CD8-positive, alpha-beta memory T cell (primary cell): ENCODE results near the gene MFGE8. TPM values are rescaled to one million over a fixed set of nuclear protein-coding genes. Genes with fewer than 3 reads are reported as not detected.

Experiments
- CTCF ChIA-PET: fragments of 350-600 bp; sonication (Branson Sonifier 250); formaldehyde crosslinking; loops from one replicate; lab custom pipeline; 2021; ENCODE audit warnings: antibody characterized with exemption; lab: Charles Lee
- POLR2A ChIA-PET: fragments of 350-600 bp; sonication (Branson Sonifier 250); formaldehyde crosslinking; loops from one replicate; lab custom pipeline; 2021; ENCODE audit warnings: antibody characterized with exemption; lab: Charles Lee
- DNase-seq, 5 donors: peaks; one replicate each; pipeline versions ENCODE4 v3.0.0 to v3.0.0-alpha.2; 2020 to 2022; ENCODE audit warnings: mixed read lengths in 1 of 5
- H3K27ac ChIP-seq: one replicate; pipeline ENCODE4 v1.7.0; 2013; ENCODE audit warnings: low read depth, mild to moderate bottlenecking, low read length, moderate library complexity
- H3K27me3 ChIP-seq: 2 replicates; pipeline ENCODE4 v1.7.0; 2013; ENCODE audit warnings: low read length, mild to moderate bottlenecking; ENCODE audit not compliant: insufficient read depth, poor library complexity, severe bottlenecking
- H3K36me3 ChIP-seq: 2 replicates; pipeline ENCODE4 v1.7.0; 2013; ENCODE audit warnings: mild to moderate bottlenecking, low read length, moderate library complexity; ENCODE audit not compliant: insufficient read depth
- H3K4me1 ChIP-seq: 2 replicates; pipeline ENCODE4 v1.7.0; 2013; ENCODE audit warnings: mild to moderate bottlenecking, low read length, moderate library complexity; ENCODE audit not compliant: insufficient read depth
- H3K4me3 ChIP-seq: 2 replicates; pipeline ENCODE4 v1.7.0; 2013; ENCODE audit warnings: mild to moderate bottlenecking, low read length
- H3K9me3 ChIP-seq: 2 replicates; pipeline ENCODE4 v1.7.0; 2013; ENCODE audit warnings: mild to moderate bottlenecking, low read length
- H3K27ac Mint-ChIP-seq, 8 donors: one replicate each; pipeline ENCODE4 v1.8.0; 2020 to 2021; ENCODE audit warnings: mixed read lengths in 8 of 8, mild to moderate bottlenecking in 6 of 8, inconsistent platforms in 3 of 8, moderate library complexity in 3 of 8
- H3K27me3 Mint-ChIP-seq, 2 donors: one replicate each; pipeline ENCODE4 v1.8.0; 2020 to 2021; ENCODE audit warnings: mixed read lengths in 2 of 2, mild to moderate bottlenecking in 1 of 2, moderate library complexity in 1 of 2
- H3K36me3 Mint-ChIP-seq, 3 donors: one replicate each; pipeline ENCODE4 v1.8.0; 2020 to 2021; ENCODE audit warnings: mixed read lengths in 3 of 3, inconsistent platforms in 1 of 3, mild to moderate bottlenecking in 1 of 3
- H3K4me1 Mint-ChIP-seq, 3 donors: one replicate each; pipeline ENCODE4 v1.8.0; 2020 to 2021; ENCODE audit warnings: mixed read lengths in 3 of 3, inconsistent platforms in 1 of 3, mild to moderate bottlenecking in 1 of 3
- H3K4me3 Mint-ChIP-seq, 7 donors: one replicate each; pipeline ENCODE4 v1.8.0; 2020 to 2021; ENCODE audit warnings: mixed read lengths in 7 of 7, mild to moderate bottlenecking in 6 of 7, moderate library complexity in 4 of 7, inconsistent platforms in 2 of 7
- H3K9me3 Mint-ChIP-seq, 5 donors: one replicate each; pipeline ENCODE4 v1.8.0; 2020 to 2022; ENCODE audit warnings: mixed read lengths in 5 of 5, mild to moderate bottlenecking in 3 of 5, moderate library complexity in 2 of 5, inconsistent platforms in 1 of 5
- polyA plus RNA-seq: library from polyadenylated mRNA; unstranded; fragments of 300-500 nt; fragmentation: Illumina TruSeq; gene quantifications from one replicate; pipeline ENCODE4 v1.2.3, GENCODE V29; 2021
- total RNA-seq, 2 experiments: library from RNA; stranded (reverse); gene quantifications; one replicate each; pipeline ENCODE4 v1.2.3, GENCODE V29; 2021

MFGE8 gene, protein sequence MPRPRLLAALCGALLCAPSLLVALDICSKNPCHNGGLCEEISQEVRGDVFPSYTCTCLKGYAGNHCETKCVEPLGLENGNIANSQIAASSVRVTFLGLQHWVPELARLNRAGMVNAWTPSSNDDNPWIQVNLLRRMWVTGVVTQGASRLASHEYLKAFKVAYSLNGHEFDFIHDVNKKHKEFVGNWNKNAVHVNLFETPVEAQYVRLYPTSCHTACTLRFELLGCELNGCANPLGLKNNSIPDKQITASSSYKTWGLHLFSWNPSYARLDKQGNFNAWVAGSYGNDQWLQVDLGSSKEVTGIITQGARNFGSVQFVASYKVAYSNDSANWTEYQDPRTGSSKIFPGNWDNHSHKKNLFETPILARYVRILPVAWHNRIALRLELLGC
- total RNA-seq (10 to 100 TPM; 23.0 to 27.1 TPM), polyA plus RNA-seq (9.6 TPM)

DNA sequence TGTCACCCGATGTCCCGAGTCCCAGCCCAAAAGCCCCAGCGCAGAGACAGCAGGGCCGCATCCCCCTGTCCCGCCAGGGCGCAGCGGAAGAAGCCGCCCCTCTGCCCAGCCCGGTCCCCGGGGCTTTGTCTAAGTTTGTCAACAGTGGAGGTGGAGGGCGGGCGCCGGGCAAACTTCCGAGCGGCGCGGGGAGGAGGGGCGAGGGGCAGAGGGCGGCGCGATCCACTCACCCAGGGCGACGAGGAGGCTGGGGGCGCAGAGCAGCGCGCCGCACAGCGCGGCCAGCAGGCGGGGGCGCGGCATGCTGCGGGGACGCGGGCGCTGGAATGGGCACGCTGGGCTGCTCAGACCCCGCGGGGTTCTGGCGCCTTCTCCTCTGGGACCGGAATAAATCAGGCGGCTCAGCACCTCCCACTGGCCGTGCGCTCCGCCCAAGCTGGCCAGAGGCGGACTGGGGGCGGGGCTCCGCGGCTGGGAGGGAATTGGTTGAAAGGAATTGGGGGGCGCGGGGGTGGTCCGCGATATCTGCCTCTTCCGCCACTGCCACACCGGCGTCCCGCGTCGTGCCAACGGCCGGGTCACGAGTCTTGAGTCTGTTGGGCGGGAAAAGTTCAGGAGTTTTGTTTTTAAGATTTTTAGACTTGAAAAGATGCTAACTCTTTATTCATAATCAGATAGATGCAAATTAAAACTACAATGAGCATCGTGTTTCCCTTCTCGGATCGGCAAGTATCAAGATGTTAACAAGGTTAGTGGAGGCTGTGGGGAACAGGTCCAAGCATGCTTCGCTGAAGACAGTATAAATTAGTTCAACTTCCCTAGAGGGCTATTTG, at the start of gene MFGE8:
Gene MFGE8, minus strand, starts transcription at position 363 of the 833 bp plus-strand sequence. Its CDS starts 60 bp downstream, at position 303.
- Histone ChIP-seq H3K9me3 (no peaks in the 10 kb centered on the region), H3K4me3 (peak within 1 kb of the TSS; percentile 52), H3K27me3 (no peaks in the 10 kb centered on the region), H3K4me1 (peaks cover 11% of the 10 kb centered on the region), H3K27ac (peak within 1 kb of the TSS; percentile 36), H3K36me3 (no peaks in the 10 kb centered on the region)
- Mint-ChIP-seq H3K27me3 (peaks cover 3 to 16% of the 10 kb centered on the region in 2 donors), H3K36me3 (peaks cover 0 to 16% (median 2%) of the 10 kb centered on the region in 3 donors), H3K4me3 (peak within 1 kb of the TSS; percentile 87 to 99 (median 96)), H3K27ac (peak within 1 kb of the TSS; percentile 53 to 95 (median 84)), H3K9me3 (peaks cover 0 to 2% (median 0%) of the 10 kb centered on the region in 5 donors), H3K4me1 (peaks cover 23 to 41% (median 27%) of the 10 kb centered on the region in 3 donors)
- DNase-seq: peak; percentile 50 to 80 (median 64)
- CTCF ChIA-PET: interaction anchor here (5.1 kb wide), 1 partner anchor 9 kb away, joined by 27 read pairs; no protein-coding TSS in a partner anchor
- POLR2A ChIA-PET: no interaction called here

DNA sequence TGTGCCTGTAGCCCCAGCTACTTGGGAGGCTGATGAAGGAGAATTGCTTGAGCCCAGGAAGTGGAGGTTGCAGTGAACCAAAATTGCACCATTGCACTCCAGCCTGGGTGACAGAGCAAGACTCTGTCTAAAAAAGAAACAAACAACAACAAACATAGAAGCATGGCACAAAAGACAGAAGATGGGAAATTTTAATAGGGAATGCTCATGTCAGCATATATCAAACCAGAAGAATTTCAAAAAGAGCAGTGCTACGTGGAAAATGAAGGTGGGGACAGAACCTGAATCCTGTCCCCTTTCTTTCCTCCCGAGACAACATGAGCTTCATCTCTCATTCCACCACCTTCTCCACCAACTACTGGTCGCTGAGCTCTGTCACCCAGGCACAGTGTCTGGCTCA, 46.3 kb upstream of the MFGE8 start:
- peaks cover 5 to 11% (median 7%) of the 10 kb centered on the region in 5 donors for H3K9me3 Mint-ChIP-seq
- no peak overlapping the region for H3K4me3 ChIP-seq
- no peaks in the 10 kb centered on the region for H3K9me3 ChIP-seq
- CTCF ChIA-PET: interaction anchor here (2.0 kb wide), 1 partner anchor 55 kb away, joined by 10 read pairs; no protein-coding TSS in a partner anchor
- no peak for DNase-seq
- H3K4me1 Mint-ChIP-seq: no peaks in the 10 kb centered on the region
- H3K36me3 ChIP-seq: no peaks in the 10 kb centered on the region
- H3K27ac Mint-ChIP-seq: no peak overlapping the region
- no peaks in the 10 kb centered on the region for H3K4me1 ChIP-seq
- POLR2A ChIA-PET: no interaction called here
- no peaks in the 10 kb centered on the region for H3K27me3 ChIP-seq
- H3K27me3 Mint-ChIP-seq: peaks cover 0 to 2% of the 10 kb centered on the region in 2 donors
- peaks cover 0 to 4% (median 0%) of the 10 kb centered on the region in 3 donors for H3K36me3 Mint-ChIP-seq
- H3K27ac ChIP-seq: no peak overlapping the region
- no peak overlapping the region for H3K4me3 Mint-ChIP-seq

DNA sequence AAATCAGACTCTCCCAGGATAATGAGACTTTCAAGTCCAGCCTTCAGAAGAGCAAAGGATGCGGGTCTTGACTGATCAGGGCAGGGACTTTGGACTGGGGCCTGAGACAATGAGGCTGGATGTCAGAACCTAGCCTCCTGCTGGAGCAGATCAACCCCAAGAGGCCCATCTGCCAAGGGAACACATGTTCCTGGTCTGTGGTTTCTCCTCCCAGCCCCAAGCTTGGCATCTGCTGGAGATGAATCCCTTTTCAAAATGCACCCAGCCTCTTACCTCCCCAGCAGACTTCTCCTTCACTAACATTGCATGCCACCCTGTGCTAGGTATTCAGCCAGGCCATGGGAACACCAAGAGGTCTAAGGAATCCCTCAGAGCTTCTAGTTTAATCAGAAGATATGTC, 43.7 kb upstream of the MFGE8 start:
- Histone ChIP-seq H3K9me3 (no peaks in the 10 kb centered on the region), H3K4me3 (no peak overlapping the region), H3K4me1 (no peaks in the 10 kb centered on the region), H3K27me3 (no peaks in the 10 kb centered on the region), H3K36me3 (no peaks in the 10 kb centered on the region), H3K27ac (no peak overlapping the region)
- no peaks in the 10 kb centered on the region for H3K4me1 Mint-ChIP-seq
- DNase-seq: no peak
- no peak overlapping the region for H3K4me3 Mint-ChIP-seq
- no peaks in the 10 kb centered on the region for H3K36me3 Mint-ChIP-seq
- peaks cover 0 to 7% of the 10 kb centered on the region in 2 donors for H3K27me3 Mint-ChIP-seq
- peak overlapping the region in 1 of 8 donors; percentile 10 for H3K27ac Mint-ChIP-seq
- ChIA-PET POLR2A (no interaction called here), CTCF (no interaction called here)
- no peaks in the 10 kb centered on the region for H3K9me3 Mint-ChIP-seq

DNA sequence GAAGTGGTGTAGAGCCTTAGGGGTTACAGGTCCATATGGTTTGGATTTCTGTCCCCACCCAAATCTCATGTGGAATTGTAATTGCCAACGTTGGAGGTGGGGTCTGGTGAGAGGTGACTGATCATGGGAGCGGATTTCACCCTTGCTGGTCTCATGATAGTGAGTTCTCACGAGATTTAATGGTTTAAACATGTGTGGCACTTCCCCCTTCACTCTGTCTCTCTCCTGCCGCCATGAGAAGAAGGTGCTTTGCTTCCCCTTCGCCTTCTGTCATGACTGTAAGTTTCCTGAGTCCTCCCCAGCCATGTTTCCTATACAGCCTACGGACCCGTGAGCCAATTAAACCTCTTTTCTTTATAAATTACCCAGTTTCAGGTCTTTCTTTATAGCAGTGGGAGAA, 43.1 kb upstream of the MFGE8 start:
- H3K4me1 ChIP-seq: no peaks in the 10 kb centered on the region
- Mint-ChIP-seq H3K27me3 (peaks cover 0 to 7% of the 10 kb centered on the region in 2 donors), H3K4me3 (no peak overlapping the region), H3K9me3 (peaks cover 0 to 2% (median 0%) of the 10 kb centered on the region in 5 donors), H3K4me1 (no peaks in the 10 kb centered on the region), H3K27ac (no peak overlapping the region), H3K36me3 (peaks cover 0 to 3% (median 0%) of the 10 kb centered on the region in 3 donors)
- H3K27ac ChIP-seq: no peak overlapping the region
- no peaks in the 10 kb centered on the region for H3K9me3 ChIP-seq
- H3K36me3 ChIP-seq: no peaks in the 10 kb centered on the region
- no peak overlapping the region for H3K4me3 ChIP-seq
- ChIA-PET CTCF (no interaction called here), POLR2A (no interaction called here)
- no peaks in the 10 kb centered on the region for H3K27me3 ChIP-seq
- DNase-seq: no peak

DNA sequence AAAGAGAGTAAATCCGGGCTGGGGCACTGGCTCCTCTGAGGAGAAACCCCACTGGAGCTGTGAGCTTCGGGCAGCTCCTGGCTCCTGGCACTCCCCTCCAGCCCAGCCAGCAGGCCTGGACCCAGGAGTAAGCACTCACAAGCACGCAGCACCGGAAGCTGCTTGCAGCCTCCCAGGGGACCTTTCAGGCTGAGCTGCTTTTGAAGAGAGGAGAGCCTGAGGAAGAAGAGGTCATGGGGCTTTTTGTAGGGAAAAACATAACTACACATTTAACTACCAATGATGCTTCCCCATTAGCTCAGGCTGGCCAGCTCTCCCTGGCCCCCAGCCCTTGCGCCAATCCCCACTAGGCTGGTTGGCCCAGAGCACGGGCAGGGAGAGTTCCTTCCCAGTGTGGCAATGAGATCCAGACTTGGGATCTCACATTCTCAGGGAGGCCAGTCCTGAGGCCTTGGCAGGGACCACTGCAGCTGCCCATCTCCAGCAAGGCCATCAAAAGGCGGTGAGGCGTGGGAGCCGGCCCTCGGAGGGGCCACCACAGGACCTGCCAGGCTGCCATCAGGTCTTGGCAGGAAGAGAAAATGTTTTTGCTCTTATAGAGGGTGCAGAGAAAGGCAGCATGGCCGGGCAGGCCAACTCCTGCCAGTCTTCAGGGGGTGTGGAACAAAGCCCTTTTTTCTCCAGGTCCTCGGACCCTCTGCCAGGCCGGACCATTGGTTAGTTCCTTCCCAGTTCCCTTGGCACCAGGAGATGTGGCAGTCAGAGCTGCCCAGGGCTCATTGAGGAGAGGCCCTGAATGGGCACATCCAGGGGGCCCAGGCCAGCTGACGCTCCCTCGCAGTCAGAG, 41.5 kb upstream of the MFGE8 start:
- Mint-ChIP-seq H3K27me3 (peaks cover under 1 to 7% of the 10 kb centered on the region in 2 donors), H3K4me3 (no peak overlapping the region), H3K27ac (no peak overlapping the region), H3K9me3 (peaks cover 0 to 2% (median 0%) of the 10 kb centered on the region in 5 donors), H3K36me3 (peaks cover 0 to 3% (median 0%) of the 10 kb centered on the region in 3 donors), H3K4me1 (no peaks in the 10 kb centered on the region)
- Histone ChIP-seq H3K4me1 (no peaks in the 10 kb centered on the region), H3K4me3 (no peak overlapping the region), H3K9me3 (no peaks in the 10 kb centered on the region), H3K36me3 (no peaks in the 10 kb centered on the region), H3K27ac (no peak overlapping the region), H3K27me3 (no peaks in the 10 kb centered on the region)
- DNase-seq: no peak
- ChIA-PET CTCF (no interaction called here), POLR2A (no interaction called here)

DNA sequence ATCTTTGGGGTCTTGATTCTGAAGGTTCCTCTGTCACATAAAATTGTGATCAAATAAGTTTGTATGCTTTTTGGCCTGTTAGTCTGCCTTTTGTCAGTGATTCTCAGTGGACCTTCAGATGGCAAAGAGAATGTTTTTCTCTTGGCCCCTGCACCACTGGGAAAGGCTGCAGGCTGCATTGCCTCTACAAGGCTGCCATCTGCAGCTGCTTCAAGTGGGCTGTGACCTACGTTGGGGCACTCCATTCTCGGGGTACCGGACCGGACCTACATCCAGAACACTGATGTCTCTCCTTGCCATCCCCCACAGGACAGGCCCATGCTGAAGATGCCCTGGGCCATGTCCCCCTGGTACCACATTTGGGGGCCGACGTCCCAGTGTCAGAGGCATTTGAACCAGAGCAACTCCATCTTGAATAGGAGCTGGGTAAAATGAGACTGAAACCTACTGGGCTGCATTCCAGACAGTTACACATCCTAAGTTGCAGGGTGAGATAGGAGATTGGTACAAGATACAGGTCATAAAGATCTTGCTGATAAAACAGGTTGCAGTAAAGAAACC, 37.5 kb upstream of the MFGE8 start:
- ChIA-PET POLR2A (no interaction called here), CTCF (no interaction called here)
- H3K9me3 Mint-ChIP-seq: peaks cover 0 to 2% (median 0%) of the 10 kb centered on the region in 5 donors
- H3K4me1 Mint-ChIP-seq: no peaks in the 10 kb centered on the region
- H3K36me3 Mint-ChIP-seq: peaks cover 0 to 3% (median 0%) of the 10 kb centered on the region in 3 donors
- H3K27ac ChIP-seq: no peak overlapping the region
- no peak for DNase-seq
- H3K9me3 ChIP-seq: no peaks in the 10 kb centered on the region
- no peaks in the 10 kb centered on the region for H3K4me1 ChIP-seq
- no peaks in the 10 kb centered on the region for H3K27me3 ChIP-seq
- no peaks in the 10 kb centered on the region for H3K36me3 ChIP-seq
- H3K4me3 Mint-ChIP-seq: no peak overlapping the region
- H3K27ac Mint-ChIP-seq: no peak overlapping the region
- no peak overlapping the region for H3K4me3 ChIP-seq
- peaks cover 1 to 7% of the 10 kb centered on the region in 2 donors for H3K27me3 Mint-ChIP-seq

DNA sequence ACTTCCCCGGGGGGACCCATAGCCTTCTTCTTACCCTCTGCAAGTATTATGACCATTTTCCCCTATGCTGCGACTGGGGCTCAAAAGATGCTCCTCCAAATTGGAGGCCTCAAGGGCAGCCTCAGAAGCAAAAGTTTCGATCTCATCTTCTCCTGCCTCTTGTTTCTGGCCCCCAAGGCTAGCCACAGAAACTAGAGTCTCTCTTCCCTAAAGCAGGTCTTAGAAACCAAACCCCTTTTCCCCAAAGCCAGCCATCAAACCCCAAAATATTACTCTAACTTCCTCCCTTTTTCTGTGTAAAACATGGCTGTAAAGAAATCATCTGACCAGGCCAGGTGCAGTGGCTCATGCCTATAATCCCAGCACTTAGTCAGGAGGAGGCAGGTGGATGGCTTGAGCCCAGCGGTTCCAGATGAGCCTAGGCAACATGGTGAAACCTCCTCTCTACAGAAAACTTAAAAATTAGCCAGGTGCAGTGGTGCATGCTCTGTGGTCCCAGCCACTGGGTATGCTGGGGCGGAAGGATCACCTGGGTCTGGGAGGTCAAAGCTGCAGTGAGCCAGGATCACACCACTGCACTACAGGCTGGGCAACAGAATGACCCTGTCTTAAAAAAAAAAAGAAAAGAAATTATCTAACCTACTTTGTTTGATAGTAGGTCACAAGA, 36.7 kb upstream of the MFGE8 start:
- Mint-ChIP-seq H3K27me3 (peaks cover 1 to 7% of the 10 kb centered on the region in 2 donors), H3K27ac (no peak overlapping the region), H3K9me3 (peaks cover 0 to 2% (median 0%) of the 10 kb centered on the region in 5 donors), H3K4me1 (no peaks in the 10 kb centered on the region), H3K36me3 (peaks cover 0 to 3% (median 0%) of the 10 kb centered on the region in 3 donors), H3K4me3 (no peak overlapping the region)
- Histone ChIP-seq H3K4me3 (no peak overlapping the region), H3K27me3 (no peaks in the 10 kb centered on the region), H3K36me3 (no peaks in the 10 kb centered on the region), H3K4me1 (no peaks in the 10 kb centered on the region), H3K27ac (no peak overlapping the region), H3K9me3 (no peaks in the 10 kb centered on the region)
- no peak for DNase-seq
- ChIA-PET CTCF (no interaction called here), POLR2A (no interaction called here)
